SK-N-SH (cell line): ENCODE results near the gene GADD45B.

Source experiments
- EP300 ChIP-seq, 2 experiments: IDR thresholded peaks; 2 replicates each; pipeline versions ENCODE4 v1.4.0 to v1.6.1; 2012; ENCODE audit warnings: borderline replicate concordance in 1 of 2, low read depth in 1 of 2, low read length in 1 of 2
- MXI1 ChIP-seq: IDR thresholded peaks from 2 replicates; pipeline ENCODE4 v1.6.1; 2012; ENCODE audit warnings: mild to moderate bottlenecking, low read depth, low read length, improper control_type of control experiment
- SIN3A ChIP-seq: IDR thresholded peaks from 2 replicates; pipeline ENCODE4 v1.6.1; 2012; ENCODE audit warnings: low read depth, mild to moderate bottlenecking, low read length, moderate library complexity, borderline replicate concordance
- TCF12 ChIP-seq: IDR thresholded peaks from 2 replicates; pipeline ENCODE4 v1.4.0; 2012
- TF ChIP-seq, protein P1 (sequence below): fragments of 200-600 bp; sonication (generic); IDR thresholded peaks from 2 replicates; pipeline ENCODE4 v1.6.1; 2017; ENCODE audit warnings: antibody characterized with exemption, mild to moderate bottlenecking, moderate library complexity

DNA sequence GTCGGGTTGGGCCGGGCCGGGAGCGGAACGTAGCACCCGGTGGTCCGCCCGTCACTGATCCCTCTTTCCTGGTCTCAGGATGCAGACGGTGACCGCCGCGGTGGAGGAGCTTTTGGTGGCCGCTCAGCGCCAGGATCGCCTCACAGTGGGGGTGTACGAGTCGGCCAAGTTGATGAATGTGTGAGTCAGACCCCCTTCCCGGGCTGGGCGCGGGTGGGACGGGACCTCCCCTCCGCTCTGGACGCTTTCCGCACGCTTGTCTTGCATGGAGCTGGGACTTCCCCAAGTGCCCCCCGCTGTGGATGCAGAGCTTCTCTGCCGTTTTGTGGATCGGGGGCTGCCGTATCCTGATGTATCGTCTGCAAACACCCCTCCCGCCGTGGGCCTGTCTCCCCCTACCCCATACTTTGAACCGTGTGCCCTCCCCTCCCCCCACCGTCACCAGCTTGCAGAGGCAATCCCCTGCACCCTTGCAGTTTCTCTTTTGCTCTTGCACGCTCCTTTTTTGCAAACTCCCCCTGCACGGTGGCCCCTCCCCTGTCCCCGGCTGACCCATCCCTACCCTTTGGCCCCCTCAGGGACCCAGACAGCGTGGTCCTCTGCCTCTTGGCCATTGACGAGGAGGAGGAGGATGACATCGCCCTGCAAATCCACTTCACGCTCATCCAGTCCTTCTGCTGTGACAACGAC lies 669 bp downstream of the GADD45B start:
- no peak for TF ChIP-seq EP300 (IDR thresholded peaks at IDR 0.05; ENCODE audit: borderline replicate concordance in 1 of 2, low read depth in 1 of 2, low read length in 1 of 2)
- TF ChIP-seq, protein P1, sequence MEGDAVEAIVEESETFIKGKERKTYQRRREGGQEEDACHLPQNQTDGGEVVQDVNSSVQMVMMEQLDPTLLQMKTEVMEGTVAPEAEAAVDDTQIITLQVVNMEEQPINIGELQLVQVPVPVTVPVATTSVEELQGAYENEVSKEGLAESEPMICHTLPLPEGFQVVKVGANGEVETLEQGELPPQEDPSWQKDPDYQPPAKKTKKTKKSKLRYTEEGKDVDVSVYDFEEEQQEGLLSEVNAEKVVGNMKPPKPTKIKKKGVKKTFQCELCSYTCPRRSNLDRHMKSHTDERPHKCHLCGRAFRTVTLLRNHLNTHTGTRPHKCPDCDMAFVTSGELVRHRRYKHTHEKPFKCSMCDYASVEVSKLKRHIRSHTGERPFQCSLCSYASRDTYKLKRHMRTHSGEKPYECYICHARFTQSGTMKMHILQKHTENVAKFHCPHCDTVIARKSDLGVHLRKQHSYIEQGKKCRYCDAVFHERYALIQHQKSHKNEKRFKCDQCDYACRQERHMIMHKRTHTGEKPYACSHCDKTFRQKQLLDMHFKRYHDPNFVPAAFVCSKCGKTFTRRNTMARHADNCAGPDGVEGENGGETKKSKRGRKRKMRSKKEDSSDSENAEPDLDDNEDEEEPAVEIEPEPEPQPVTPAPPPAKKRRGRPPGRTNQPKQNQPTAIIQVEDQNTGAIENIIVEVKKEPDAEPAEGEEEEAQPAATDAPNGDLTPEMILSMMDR, result no peak
- no peak for TF ChIP-seq TCF12
- TF ChIP-seq SIN3A, result no peak; the same call in 1 of the 2 replicates
- no peak for TF ChIP-seq MXI1
